HG02943 (cell line): ENCODE data around the gene OSBPL8.

ENCODE experiments used
- ATAC-seq: cut with Tn5 transposase; IDR thresholded peaks from one replicate; pipeline ENCODE4 v1.9.1; 2021; ENCODE audit warnings: mild to moderate bottlenecking, low read depth, moderate library complexity; ENCODE audit not compliant: unreplicated experiment

OSBPL8 gene

GRCh38 chr12:76556368-76556767 lies 3.2 kb downstream of the OSBPL8 start:
- ATAC-seq, result no peak

GRCh38 chr12:76555797-76556196 lies 3.8 kb downstream of the OSBPL8 start:
- no peak for ATAC-seq

GRCh38 chr12:76555231-76555767 lies 4.3 kb downstream of the OSBPL8 start:
- no peak for ATAC-seq

DNA sequence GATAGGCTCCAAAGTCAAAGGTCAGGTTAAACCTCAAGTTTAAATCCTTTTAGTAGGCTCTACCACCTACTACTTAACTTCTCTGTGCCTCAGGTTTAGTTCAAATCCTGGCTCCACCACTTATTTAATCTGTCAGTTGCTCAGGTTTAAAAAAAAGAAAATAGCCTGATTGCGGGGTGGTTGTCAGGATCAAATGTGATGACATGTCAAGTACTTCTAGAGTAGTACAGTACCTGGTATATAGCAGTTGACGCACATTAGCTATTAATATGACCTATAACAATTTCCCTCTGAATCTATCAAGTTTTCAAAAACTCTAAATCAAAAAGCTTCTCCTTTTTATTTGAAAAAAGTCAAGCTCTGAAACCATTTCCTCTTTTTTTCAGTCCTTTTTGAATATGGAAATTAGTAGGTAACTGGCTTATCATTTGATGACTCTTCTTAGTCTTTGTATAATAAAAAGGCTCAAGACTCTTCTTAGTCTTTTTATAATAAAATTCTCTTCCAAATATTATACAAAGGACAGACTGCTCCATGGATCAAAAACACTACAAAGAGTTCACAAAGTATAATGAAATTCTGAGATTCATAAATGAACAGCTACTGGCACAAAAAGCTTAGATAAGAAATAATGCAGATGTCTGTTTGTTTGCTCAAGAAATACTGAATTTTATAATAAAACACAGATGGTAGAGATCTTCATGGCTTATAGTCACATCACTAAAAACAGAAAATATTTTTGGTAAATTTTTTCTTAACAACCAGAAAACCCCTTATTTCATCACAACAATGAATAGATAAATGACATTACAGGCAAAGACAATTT lies 5.0 kb downstream of the OSBPL8 start:
- ATAC-seq, result no peak

GRCh38 chr12:76552343-76552938 lies 7.1 kb downstream of the OSBPL8 start:
- ATAC-seq, result no peak

GRCh38 chr12:76551482-76551888 lies 8.1 kb downstream of the OSBPL8 start:
- ATAC-seq, result no peak

DNA sequence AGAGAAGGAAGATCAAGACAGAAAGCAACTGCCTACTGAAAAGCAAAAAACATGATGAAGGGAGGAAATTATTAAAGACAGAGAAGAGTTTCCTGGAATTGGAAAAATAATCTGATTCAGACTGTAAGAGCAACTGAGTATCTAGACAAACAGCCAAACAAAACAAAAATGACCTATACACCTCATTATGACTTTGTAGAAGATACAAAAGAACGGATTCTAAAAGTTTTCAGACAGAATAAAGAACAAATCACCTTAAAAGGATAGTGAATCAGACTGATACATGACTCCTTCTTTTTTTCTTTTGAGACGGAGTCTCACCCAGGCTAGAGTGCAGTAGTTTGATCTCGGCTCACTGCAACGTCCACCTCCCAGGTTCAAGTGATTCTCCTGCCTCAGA lies 10.4 kb downstream of the OSBPL8 start:
- ATAC-seq, result no peak

- no peak for ATAC-seq
Observed at GRCh38 chr12:76548222-76548837, 11.2 kb downstream of the OSBPL8 start.

GRCh38 chr12:76547526-76547925 lies 12.0 kb downstream of the OSBPL8 start:
- no peak for ATAC-seq

GRCh38 chr12:76546889-76547288 lies 12.7 kb downstream of the OSBPL8 start:
- ATAC-seq, result no peak

GRCh38 chr12:76545486-76545885 lies 14.1 kb downstream of the OSBPL8 start:
- ATAC-seq, result no peak

GRCh38 chr12:76544601-76545261 lies 14.8 kb downstream of the OSBPL8 start:
- no peak for ATAC-seq

DNA sequence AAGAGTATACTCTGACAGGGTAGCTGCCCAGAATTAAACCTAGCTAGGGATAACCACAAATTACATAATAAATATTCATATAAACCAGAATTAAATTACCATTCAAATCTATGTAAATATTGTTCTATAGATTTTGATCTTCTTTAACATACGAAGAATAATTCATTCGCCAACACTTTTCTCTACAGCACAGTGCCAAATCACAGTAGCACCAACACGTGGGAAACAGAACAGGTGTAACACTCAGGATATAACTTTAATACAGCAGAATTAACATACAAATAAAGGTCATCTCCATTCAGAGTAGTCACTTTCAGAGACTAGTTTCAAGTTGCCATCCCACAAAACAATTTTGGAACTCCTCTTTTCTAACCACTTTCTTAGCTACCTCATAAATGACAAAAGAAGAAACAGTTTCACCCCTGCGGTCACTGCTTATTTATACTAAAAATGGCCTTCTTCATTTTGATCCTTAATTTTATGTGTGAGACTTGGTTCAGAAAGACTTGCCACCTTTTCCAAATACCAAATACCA lies 15.7 kb downstream of the OSBPL8 start:
- no peak for ATAC-seq

- ATAC-seq, result no peak
Observed at GRCh38 chr12:76542908-76543307, 16.7 kb downstream of the OSBPL8 start.

GRCh38 chr12:76539727-76540126 lies 19.8 kb downstream of the OSBPL8 start:
- ATAC-seq, result no peak

- ATAC-seq, result no peak
Observed at GRCh38 chr12:76537923-76538322, 21.6 kb downstream of the OSBPL8 start.

DNA sequence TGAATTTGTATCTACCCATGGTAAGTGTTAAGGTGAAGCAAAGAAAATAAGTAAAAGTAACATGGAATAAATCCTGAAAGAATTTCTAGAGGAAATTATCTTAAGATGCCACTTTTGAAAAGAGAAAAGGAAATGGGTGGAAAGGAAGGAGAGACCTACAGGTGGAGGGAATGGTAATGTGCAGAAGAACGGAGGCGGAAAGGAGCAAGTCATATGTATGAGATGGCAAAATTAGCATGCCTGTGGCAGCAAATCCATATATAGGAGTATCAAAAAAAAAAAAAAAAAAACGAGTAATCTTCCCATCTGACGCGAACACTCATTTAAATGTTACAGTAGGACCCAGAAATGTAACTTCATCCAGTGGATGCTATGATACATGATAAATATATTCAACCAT lies 23.0 kb downstream of the OSBPL8 start:
- no peak for ATAC-seq

GRCh38 chr12:76535170-76535569 lies 24.4 kb downstream of the OSBPL8 start:
- ATAC-seq, result no peak

GRCh38 chr12:76533331-76533730 lies 26.2 kb downstream of the OSBPL8 start:
- ATAC-seq, result no peak

GRCh38 chr12:76532520-76532919 lies 27.1 kb downstream of the OSBPL8 start:
- no peak for ATAC-seq

DNA sequence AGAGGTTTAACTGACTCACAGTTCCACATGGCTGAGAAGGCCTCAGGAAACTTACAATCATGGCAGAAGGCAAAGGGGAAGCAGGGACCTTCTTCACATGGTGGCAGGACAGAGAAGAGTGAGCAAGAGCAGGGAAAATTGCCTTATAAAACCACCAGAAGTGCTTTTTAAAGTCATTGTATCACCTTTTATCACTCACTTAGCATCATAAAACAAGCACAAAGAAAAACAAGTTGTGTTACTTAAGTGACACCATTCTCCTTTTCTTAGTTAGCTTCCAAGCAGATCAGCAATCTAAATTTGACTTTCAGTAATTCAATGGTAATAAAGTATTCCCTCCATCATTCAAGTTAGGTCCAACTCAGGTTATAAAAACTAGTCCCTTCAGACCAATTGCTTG lies 28.5 kb downstream of the OSBPL8 start:
- no peak for ATAC-seq
